Panc1 (cell line): Measurements from ENCODE around the gene HS3ST3A1. TPM values are rescaled to one million over a fixed set of nuclear protein-coding genes. Genes with fewer than 3 reads are reported as not detected.

Experiments
- ATAC-seq: fragments of 200-7000 bp; cut with Tn5 transposase; 2 replicates; pipeline ENCODE4 v1.9.1; 2020; ENCODE audit warnings: mild to moderate bottlenecking, moderate library complexity
- BruUV-seq: library from RNA; stranded (reverse); fragments of 400-500 nt; replicated peaks from 2 replicates; lab custom pipeline; 2021; lab: Mats Ljungman, UMichigan
- CTCF ChIA-PET: fragments of 300-600 bp; sonication (Branson Sonifier 250); formaldehyde crosslinking; loops from one replicate; lab custom pipeline; 2022; ENCODE audit warnings: antibody characterized with exemption; lab: Charles Lee
- POLR2A ChIA-PET: fragments of 300-600 bp; sonication (Branson Sonifier 250); formaldehyde crosslinking; loops from one replicate; lab custom pipeline; 2022; ENCODE audit warnings: antibody characterized with exemption; lab: Charles Lee
- DNase-seq: peaks from one replicate; pipeline ENCODE4 v3.0.0-alpha.2; 2010; ENCODE audit warnings: low read depth, low spot score
- H3K27ac ChIP-seq: 2 replicates; pipeline ENCODE4 v1.5.1; 2011; ENCODE audit warnings: mild to moderate bottlenecking, low read length, inconsistent platforms
- H3K27me3 ChIP-seq: fragments of 200-500 bp; sonication (Bioruptor generic); 2 replicates; pipeline ENCODE4 v1.6.0; 2014; ENCODE audit warnings: low read length, inconsistent platforms; ENCODE audit not compliant: control insufficient read depth, insufficient read depth
- H3K36me3 ChIP-seq: fragments of 200-500 bp; sonication (Bioruptor generic); 2 replicates; pipeline ENCODE4 v1.5.1; 2014; ENCODE audit warnings: inconsistent platforms, mild to moderate bottlenecking, low read length, moderate library complexity; ENCODE audit not compliant: control insufficient read depth, insufficient read depth
- H3K4me1 ChIP-seq: 2 replicates; pipeline ENCODE4 v1.5.1; 2011; ENCODE audit warnings: inconsistent platforms, mild to moderate bottlenecking, low read length, moderate library complexity; ENCODE audit not compliant: control insufficient read depth, insufficient read depth
- H3K4me3 ChIP-seq, 2 experiments: 2 replicates each; pipeline ENCODE4 v1.5.1; 2011 to 2012; ENCODE audit warnings: low read depth in 2 of 2, low read length in 2 of 2, mild to moderate bottlenecking in 2 of 2, inconsistent platforms in 1 of 2, moderate library complexity in 1 of 2
- H3K9me3 ChIP-seq: fragments of 200-500 bp; sonication (Bioruptor generic); 2 replicates; pipeline ENCODE4 v1.5.1; 2014; ENCODE audit warnings: low read depth, mild to moderate bottlenecking, inconsistent platforms, low read length, moderate library complexity; ENCODE audit not compliant: control insufficient read depth, insufficient read depth
- POLR2AphosphoS5 ChIP-seq: IDR thresholded peaks from 2 replicates; pipeline ENCODE4 v1.6.1; 2012; ENCODE audit warnings: mild to moderate bottlenecking, low read depth, low read length, moderate library complexity
- SIN3A ChIP-seq: IDR thresholded peaks from 2 replicates; pipeline ENCODE4 v1.6.1; 2012; ENCODE audit warnings: low read depth, mild to moderate bottlenecking, low read length, moderate library complexity, borderline replicate concordance; ENCODE audit not compliant: insufficient read depth
- TCF7L2 ChIP-seq: IDR thresholded peaks from 2 replicates; pipeline ENCODE4 v1.6.1; 2011; ENCODE audit warnings: mild to moderate bottlenecking, low read depth, low read length, inconsistent platforms
- in situ Hi-C: cut with HindIII; loops from 2 replicates; pipeline ENCODE4 v1.10.0; 2016; ENCODE audit warnings: low sequenced_read_pairs, low pct_unique_long_range_greater_than_20kb
- intact Hi-C: fragments of 100-400 bp; cut with micrococcal nuclease; formaldehyde crosslinking; loops from one replicate; pipeline ENCODE4 v1.10.0; 2022; ENCODE audit not compliant: unreplicated experiment
- total RNA-seq: library from RNA; stranded (reverse); gene quantifications from one replicate; pipeline ENCODE4 v1.2.1, GENCODE V29; 2021; ENCODE audit not compliant: unreplicated experiment
- TF ChIP-seq, protein P1 (sequence below), 2 experiments: IDR thresholded peaks; 2 replicates each; pipeline ENCODE4 v1.6.1; 2011 to 2012; ENCODE audit warnings: low read depth in 2 of 2, control low read depth in 1 of 2, low read length in 1 of 2, mild to moderate bottlenecking in 1 of 2, moderate library complexity in 1 of 2; ENCODE audit not compliant: insufficient read depth in 1 of 2
- TF ChIP-seq, protein P2 (sequence below): fragments of 450-650 bp; IDR thresholded peaks from 2 replicates; pipeline ENCODE4 v1.5.1; 2017; ENCODE audit warnings: mild to moderate bottlenecking

HS3ST3A1 gene
- total RNA-seq, 1 experiment from 2014 or later, result 0.31 TPM

DNA sequence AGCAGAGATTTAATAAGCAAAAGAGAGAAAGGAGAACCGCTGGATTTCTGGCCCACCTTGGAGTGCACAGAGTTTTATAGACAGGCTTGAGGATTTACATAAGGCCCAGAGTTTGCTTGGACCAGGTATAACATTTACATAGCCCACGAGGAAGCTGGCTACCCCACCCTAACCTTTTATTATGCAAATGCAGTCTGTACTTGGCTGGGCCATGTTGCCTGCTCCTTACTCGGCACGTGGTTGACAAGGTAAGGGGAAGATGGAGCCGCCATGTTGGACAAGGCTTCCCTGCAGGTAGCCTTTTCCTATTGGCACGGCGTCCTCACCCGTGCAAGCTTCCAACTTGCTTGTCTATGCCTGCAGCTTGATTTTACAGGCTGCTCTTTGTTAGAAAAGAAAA is 35.2 kb upstream of the HS3ST3A1 start:
- Histone ChIP-seq H3K36me3 (no peaks in the 10 kb centered on the region), H3K27me3 (no peaks in the 10 kb centered on the region), H3K4me1 (no peaks in the 10 kb centered on the region), H3K27ac (no peak overlapping the region), H3K4me3 (no peak overlapping the region), H3K9me3 (no peaks in the 10 kb centered on the region)
- in situ Hi-C loops (no loop called here), intact Hi-C loops (no loop called here)
- ChIA-PET CTCF (no interaction called here), POLR2A (no interaction called here)
- no peak for DNase-seq
- ATAC-seq, result no peak
- no TSS peak for BruUV-seq
- TF ChIP-seq, protein P1, sequence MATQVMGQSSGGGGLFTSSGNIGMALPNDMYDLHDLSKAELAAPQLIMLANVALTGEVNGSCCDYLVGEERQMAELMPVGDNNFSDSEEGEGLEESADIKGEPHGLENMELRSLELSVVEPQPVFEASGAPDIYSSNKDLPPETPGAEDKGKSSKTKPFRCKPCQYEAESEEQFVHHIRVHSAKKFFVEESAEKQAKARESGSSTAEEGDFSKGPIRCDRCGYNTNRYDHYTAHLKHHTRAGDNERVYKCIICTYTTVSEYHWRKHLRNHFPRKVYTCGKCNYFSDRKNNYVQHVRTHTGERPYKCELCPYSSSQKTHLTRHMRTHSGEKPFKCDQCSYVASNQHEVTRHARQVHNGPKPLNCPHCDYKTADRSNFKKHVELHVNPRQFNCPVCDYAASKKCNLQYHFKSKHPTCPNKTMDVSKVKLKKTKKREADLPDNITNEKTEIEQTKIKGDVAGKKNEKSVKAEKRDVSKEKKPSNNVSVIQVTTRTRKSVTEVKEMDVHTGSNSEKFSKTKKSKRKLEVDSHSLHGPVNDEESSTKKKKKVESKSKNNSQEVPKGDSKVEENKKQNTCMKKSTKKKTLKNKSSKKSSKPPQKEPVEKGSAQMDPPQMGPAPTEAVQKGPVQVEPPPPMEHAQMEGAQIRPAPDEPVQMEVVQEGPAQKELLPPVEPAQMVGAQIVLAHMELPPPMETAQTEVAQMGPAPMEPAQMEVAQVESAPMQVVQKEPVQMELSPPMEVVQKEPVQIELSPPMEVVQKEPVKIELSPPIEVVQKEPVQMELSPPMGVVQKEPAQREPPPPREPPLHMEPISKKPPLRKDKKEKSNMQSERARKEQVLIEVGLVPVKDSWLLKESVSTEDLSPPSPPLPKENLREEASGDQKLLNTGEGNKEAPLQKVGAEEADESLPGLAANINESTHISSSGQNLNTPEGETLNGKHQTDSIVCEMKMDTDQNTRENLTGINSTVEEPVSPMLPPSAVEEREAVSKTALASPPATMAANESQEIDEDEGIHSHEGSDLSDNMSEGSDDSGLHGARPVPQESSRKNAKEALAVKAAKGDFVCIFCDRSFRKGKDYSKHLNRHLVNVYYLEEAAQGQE (IDR thresholded peaks at IDR 0.05; ENCODE audit: insufficient read depth in 1 of 2, low read depth in 2 of 2, low read length in 1 of 2), result no peak
- no peak for TF ChIP-seq POLR2AphosphoS5
- no peak for TF ChIP-seq TCF7L2
- TF ChIP-seq, protein P2, sequence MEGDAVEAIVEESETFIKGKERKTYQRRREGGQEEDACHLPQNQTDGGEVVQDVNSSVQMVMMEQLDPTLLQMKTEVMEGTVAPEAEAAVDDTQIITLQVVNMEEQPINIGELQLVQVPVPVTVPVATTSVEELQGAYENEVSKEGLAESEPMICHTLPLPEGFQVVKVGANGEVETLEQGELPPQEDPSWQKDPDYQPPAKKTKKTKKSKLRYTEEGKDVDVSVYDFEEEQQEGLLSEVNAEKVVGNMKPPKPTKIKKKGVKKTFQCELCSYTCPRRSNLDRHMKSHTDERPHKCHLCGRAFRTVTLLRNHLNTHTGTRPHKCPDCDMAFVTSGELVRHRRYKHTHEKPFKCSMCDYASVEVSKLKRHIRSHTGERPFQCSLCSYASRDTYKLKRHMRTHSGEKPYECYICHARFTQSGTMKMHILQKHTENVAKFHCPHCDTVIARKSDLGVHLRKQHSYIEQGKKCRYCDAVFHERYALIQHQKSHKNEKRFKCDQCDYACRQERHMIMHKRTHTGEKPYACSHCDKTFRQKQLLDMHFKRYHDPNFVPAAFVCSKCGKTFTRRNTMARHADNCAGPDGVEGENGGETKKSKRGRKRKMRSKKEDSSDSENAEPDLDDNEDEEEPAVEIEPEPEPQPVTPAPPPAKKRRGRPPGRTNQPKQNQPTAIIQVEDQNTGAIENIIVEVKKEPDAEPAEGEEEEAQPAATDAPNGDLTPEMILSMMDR, result no peak
- no peak for TF ChIP-seq SIN3A

DNA sequence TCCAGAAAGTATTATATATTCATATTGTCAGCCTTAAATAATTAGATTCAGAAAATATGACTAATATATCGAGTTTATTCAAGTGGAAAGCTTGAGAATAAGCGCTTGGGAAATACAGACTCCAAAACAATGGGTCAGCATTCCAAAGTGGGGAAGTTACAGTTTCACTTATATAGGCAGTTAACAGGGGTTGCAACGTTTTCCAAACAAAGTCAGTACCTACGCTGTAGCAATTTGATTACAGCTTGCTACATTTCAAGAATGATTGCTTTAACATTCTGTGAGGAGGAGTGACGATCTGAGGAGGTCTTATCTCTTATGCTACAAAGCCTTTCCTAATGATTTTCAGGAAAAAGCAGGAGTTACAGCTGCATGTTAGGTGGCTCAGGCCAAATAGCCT is 34.2 kb upstream of the HS3ST3A1 start:
- POLR2A ChIA-PET, result no interaction called here

DNA sequence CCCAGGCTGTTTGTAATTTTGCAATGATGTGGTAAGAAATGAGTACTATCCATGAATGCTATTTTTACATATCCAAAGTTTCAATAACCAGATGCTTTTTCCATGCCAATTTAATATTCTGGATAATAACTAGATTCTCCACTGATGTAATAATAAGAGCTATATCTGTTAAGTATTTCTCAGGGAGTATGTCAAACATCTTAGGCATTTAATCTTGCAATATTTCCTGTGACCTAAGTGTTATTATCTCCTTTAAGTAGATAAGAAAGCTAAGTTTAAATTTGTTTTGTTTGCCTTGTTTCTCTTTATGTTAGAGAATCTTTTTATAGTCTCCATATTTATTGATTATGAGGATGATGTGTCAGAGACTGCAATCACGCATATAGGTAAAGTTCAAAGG is 32.3 kb upstream of the HS3ST3A1 start:
- CTCF ChIA-PET, result no interaction called here
- TF ChIP-seq TCF7L2, result no peak
- no peak for TF ChIP-seq SIN3A
- no peak for TF ChIP-seq POLR2AphosphoS5
- TF ChIP-seq, protein P2, result no peak
- TF ChIP-seq, protein P1 (IDR thresholded peaks at IDR 0.05; ENCODE audit: insufficient read depth in 1 of 2, low read depth in 2 of 2, low read length in 1 of 2), result no peak
- no peaks in the 10 kb centered on the region for H3K4me1 ChIP-seq
- H3K27ac ChIP-seq, result no peak overlapping the region
- POLR2A ChIA-PET, result no interaction called here
- no peaks in the 10 kb centered on the region for H3K9me3 ChIP-seq
- no peak for DNase-seq
- H3K4me3 ChIP-seq, result no peak overlapping the region
- no peaks in the 10 kb centered on the region for H3K27me3 ChIP-seq
- no peak for ATAC-seq
- BruUV-seq, result no TSS peak
- intact Hi-C loops (no loop called here), in situ Hi-C loops (no loop called here)
- no peaks in the 10 kb centered on the region for H3K36me3 ChIP-seq

More for the DNA sequence above, 34.2 kb upstream of the HS3ST3A1 start:
- H3K4me1 ChIP-seq, result no peaks in the 10 kb centered on the region
- BruUV-seq, result no TSS peak
- TF ChIP-seq POLR2AphosphoS5, result no peak
- CTCF ChIA-PET, result no interaction called here
- H3K27me3 ChIP-seq, result no peaks in the 10 kb centered on the region
- in situ Hi-C loops, result no loop called here
- H3K9me3 ChIP-seq, result no peaks in the 10 kb centered on the region
- H3K36me3 ChIP-seq, result no peaks in the 10 kb centered on the region
- intact Hi-C loops, result no loop called here
- no peak for ATAC-seq
- no peak for DNase-seq
- H3K4me3 ChIP-seq, result no peak overlapping the region
- no peak overlapping the region for H3K27ac ChIP-seq
